Liver (tissue), 9 donors: Measurements from ENCODE around the gene SLC25A42. TPM values are rescaled to one million over a fixed set of nuclear protein-coding genes. Genes with fewer than 3 reads are reported as not detected.

Experiments used
- DNase-seq: peaks from one replicate; pipeline ENCODE4 v3.0.0-alpha.2; 2017; ENCODE audit warnings: low spot score
- H3K27ac ChIP-seq, 2 donors: one replicate each; pipeline ENCODE4 v1.7.0; 2013; ENCODE audit warnings: inconsistent platforms in 2 of 2, low read length in 2 of 2, control low read depth in 1 of 2, low read depth in 1 of 2, mild to moderate bottlenecking in 1 of 2
- H3K27me3 ChIP-seq, 4 donors: one replicate each; pipeline versions ENCODE4 v1.6.1 to v1.7.0; 2013; ENCODE audit warnings: low read length in 3 of 4, inconsistent platforms in 1 of 4, mild to moderate bottlenecking in 1 of 4, moderate library complexity in 1 of 4; ENCODE audit not compliant: control insufficient read depth in 4 of 4, insufficient read depth in 4 of 4
- H3K36me3 ChIP-seq, 4 donors: one replicate each; pipeline versions ENCODE4 v1.6.1 to v1.7.0; 2013; ENCODE audit warnings: low read length in 3 of 4, mild to moderate bottlenecking in 3 of 4, low read depth in 1 of 4, moderate library complexity in 1 of 4; ENCODE audit not compliant: control insufficient read depth in 4 of 4, insufficient read depth in 3 of 4
- H3K4me1 ChIP-seq, 4 donors: one replicate each; pipeline versions ENCODE4 v1.6.1 to v1.7.0; 2013; ENCODE audit warnings: low read length in 3 of 4, mild to moderate bottlenecking in 3 of 4, moderate library complexity in 1 of 4; ENCODE audit not compliant: control insufficient read depth in 4 of 4, insufficient read depth in 4 of 4
- H3K4me3 ChIP-seq, 3 donors: one replicate each; pipeline versions ENCODE4 v1.6.1 to v1.7.0; 2013; ENCODE audit warnings: low read length in 3 of 3, control low read depth in 1 of 3, low read depth in 1 of 3, mild to moderate bottlenecking in 1 of 3
- H3K9ac ChIP-seq, 2 donors: one replicate each; pipeline ENCODE4 v1.7.0; 2013; ENCODE audit warnings: low read length in 2 of 2, mild to moderate bottlenecking in 2 of 2, moderate library complexity in 2 of 2, control low read depth in 1 of 2, low read depth in 1 of 2
- H3K9me3 ChIP-seq, 4 donors: one replicate each; pipeline versions ENCODE4 v1.6.1 to v1.7.0; 2013; ENCODE audit warnings: low read length in 3 of 4; ENCODE audit not compliant: control insufficient read depth in 4 of 4
- ATF3 ChIP-seq: IDR thresholded peaks from 2 replicates; pipeline ENCODE4 v1.6.1; 2016; ENCODE audit warnings: antibody characterized with exemption
- EGR1 ChIP-seq, 2 donors: IDR thresholded peaks; 2 replicates each; pipeline ENCODE4 v1.6.1; 2016 to 2018; ENCODE audit warnings: antibody characterized with exemption in 2 of 2, low read depth in 2 of 2
- FOXA1 ChIP-seq: IDR thresholded peaks from 2 replicates; pipeline ENCODE4 v1.6.1; 2016; ENCODE audit warnings: antibody characterized with exemption
- FOXA2 ChIP-seq: IDR thresholded peaks from 2 replicates; pipeline ENCODE4 v1.6.1; 2016; ENCODE audit warnings: antibody characterized with exemption
- GABPA ChIP-seq, 2 donors: IDR thresholded peaks in 1 of 2; conservative IDR thresholded peaks in 1 of 2; 2 replicates each; pipeline ENCODE4 v1.6.1; 2016; ENCODE audit warnings: antibody characterized with exemption in 2 of 2, mild to moderate bottlenecking in 1 of 2, moderate library complexity in 1 of 2
- HNF4A ChIP-seq, 2 donors: conservative IDR thresholded peaks; 2 replicates each; pipeline ENCODE4 v1.6.1; 2016; ENCODE audit warnings: antibody characterized with exemption in 2 of 2, mild to moderate bottlenecking in 2 of 2
- MAX ChIP-seq: IDR thresholded peaks from 2 replicates; pipeline ENCODE4 v1.6.1; 2016; ENCODE audit warnings: antibody characterized with exemption
- NR2F2 ChIP-seq: IDR thresholded peaks from 2 replicates; pipeline ENCODE4 v1.6.1; 2016; ENCODE audit warnings: antibody characterized with exemption
- RAD21 ChIP-seq, 2 donors: IDR thresholded peaks; 2 replicates each; pipeline ENCODE4 v1.6.1; 2016; ENCODE audit warnings: antibody characterized with exemption in 2 of 2, mild to moderate bottlenecking in 2 of 2
- REST ChIP-seq: IDR thresholded peaks from 2 replicates; pipeline ENCODE4 v1.6.1; 2016; ENCODE audit warnings: antibody characterized with exemption, mild to moderate bottlenecking
- RXRA ChIP-seq, 2 donors: IDR thresholded peaks; 2 replicates each; pipeline ENCODE4 v1.6.1; 2017 to 2018; ENCODE audit warnings: antibody characterized with exemption in 2 of 2, mild to moderate bottlenecking in 1 of 2
- SP1 ChIP-seq: IDR thresholded peaks from 2 replicates; pipeline ENCODE4 v1.6.1; 2018; ENCODE audit warnings: antibody characterized with exemption, mild to moderate bottlenecking
- TAF1 ChIP-seq: conservative IDR thresholded peaks from 2 replicates; pipeline ENCODE4 v1.6.1; 2016; ENCODE audit warnings: antibody characterized with exemption, mild to moderate bottlenecking
- YY1 ChIP-seq: IDR thresholded peaks from 2 replicates; pipeline ENCODE4 v1.6.1; 2016; ENCODE audit warnings: antibody characterized with exemption, mild to moderate bottlenecking
- WGBS: extraction: QIAGEN DNeasy Blood & Tissue Kit; methylation state at CpG from one replicate; pipeline ENCODE4 v1.1.7; 2013; 5-methylcytosine and 5-hydroxymethylcytosine counted together
- polyA plus RNA-seq, 2 donors: library from polyadenylated mRNA; stranded (reverse) in 1 of 2; unstranded in 1 of 2; fragments of 200-250 nt in 1 of 2; fragments of >200 nt in 1 of 2; fragmentation: Nextera tagmentation in 1 of 2; extraction: Ambion mirVana in 1 of 2; gene quantifications; one replicate each; pipeline versions ENCODE4 v1.2.1 to v1.2.3, GENCODE V29; 2013 to 2015
- total RNA-seq, 2 donors: library from RNA; depleted of rRNA; stranded (reverse); fragments of >200 nt; gene quantifications; one replicate each; pipeline ENCODE4 v1.2.3, GENCODE V29; 2014
- donor health status: healthy.
- donor health status: healthy.
- donor health status: healthy.
- donor health status: healthy.
- donor health status: healthy.

Gene SLC25A42
- total and polyA plus RNA-seq, 4 donors: 24.7 to 89.6 (median 60.2) TPM

- WGBS: 93% methylated on average over 2 of the region's 2 CpGs
- DNase-seq: no peak
- Histone ChIP-seq H3K9me3 (no peaks in the 10 kb centered on the region), H3K27ac (no peak overlapping the region), H3K4me3 (no peak overlapping the region), H3K27me3 (no peaks in the 10 kb centered on the region), H3K4me1 (peaks cover 1 to 45% (median 20%) of the 10 kb centered on the region in 4 donors), H3K9ac (no peak overlapping the region), H3K36me3 (peaks cover 2 to 3% (median 3%) of the 10 kb centered on the region in 4 donors)
- TF ChIP-seq RAD21 (IDR thresholded peaks at IDR 0.05) (no peak), NR2F2 (no peak), TAF1 (no peak), ATF3 (no peak), YY1 (no peak), GABPA (IDR thresholded peaks at IDR 0.05 in 1 of 2, conservative IDR thresholded peaks at IDR 0.05 in 1 of 2) (no peak), FOXA2 (no peak), EGR1 (IDR thresholded peaks at IDR 0.05; ENCODE audit: low read depth in 2 of 2) (no peak), SP1 (no peak), FOXA1 (no peak), HNF4A (conservative IDR thresholded peaks at IDR 0.05) (no peak), REST (no peak), RXRA (IDR thresholded peaks at IDR 0.05) (no peak)
These were observed 14.4 kb upstream of the SLC25A42 start for GRCh38 chr19:19049406-19049805.

- 74% methylated on average over 4 of the region's 4 CpGs for WGBS
- no peaks in the 10 kb centered on the region for H3K27me3 ChIP-seq
- no peak overlapping the region for H3K27ac ChIP-seq
- no peak for DNase-seq
- TF ChIP-seq NR2F2: no peak
- no peak for TF ChIP-seq YY1
- TF ChIP-seq ATF3: no peak
- no peak for TF ChIP-seq REST
- no peak for TF ChIP-seq MAX
- TF ChIP-seq RXRA (IDR thresholded peaks at IDR 0.05): no peak
- H3K4me1 ChIP-seq: peaks cover 1 to 52% (median 27%) of the 10 kb centered on the region in 4 donors
- H3K9me3 ChIP-seq: no peaks in the 10 kb centered on the region
- H3K36me3 ChIP-seq: peaks cover 0 to 8% (median 5%) of the 10 kb centered on the region in 4 donors
- no peak overlapping the region for H3K9ac ChIP-seq
- no peak overlapping the region for H3K4me3 ChIP-seq
These were observed 13.7 kb upstream of the SLC25A42 start for GRCh38 chr19:19050104-19050503.
